ENCODE data around the gene RBPJ. TPM values are rescaled to one million over a fixed set of nuclear protein-coding genes. Genes with fewer than 3 reads are reported as not detected.

Gene RBPJ
- polyA plus RNA-seq, 1 donor from 2014 or later, result 89.8 TPM

DNA sequence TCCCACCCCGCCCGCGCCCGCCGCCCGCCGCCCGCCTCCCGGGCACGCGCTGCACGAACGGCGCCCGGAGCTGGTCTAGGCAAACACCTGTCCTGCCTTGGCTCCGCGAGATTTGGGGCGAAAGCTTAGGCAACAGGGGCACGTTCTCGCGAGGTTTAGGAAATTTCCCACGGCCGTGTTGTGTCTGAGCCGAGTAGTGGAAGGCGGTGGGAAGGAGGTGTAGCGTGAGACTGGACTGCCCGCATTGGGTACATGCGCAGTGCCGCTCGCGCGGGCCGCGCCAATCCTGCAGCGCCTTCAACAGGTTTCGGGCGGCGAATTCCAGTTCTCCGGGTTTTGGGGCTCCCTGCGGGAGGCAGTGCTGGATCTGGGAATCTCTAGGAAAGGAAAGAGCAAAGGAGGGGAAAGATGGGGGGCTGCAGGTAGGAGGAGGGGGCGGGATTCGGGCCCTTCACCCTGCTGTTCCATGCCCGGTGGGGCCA is 1.3 kb upstream of the RBPJ start:
- Histone ChIP-seq H3K79me2 (replicated peaks; ENCODE audit: insufficient read depth, low read length) (peaks cover 28% of the 10 kb centered on the region), H3K4me3 (ENCODE audit: low read length) (peak overlapping the region; percentile 84), H3K4me2 (ENCODE audit: low read length) (peak overlapping the region; percentile 75), H3K9ac (ENCODE audit: low read length) (peak overlapping the region; percentile 86), H3K27ac (ENCODE audit: low read length) (peak overlapping the region; percentile 86), H4K20me1 (ENCODE audit: insufficient read depth) (no peaks in the 10 kb centered on the region), H3K9me3 (ENCODE audit: low read length) (no peaks in the 10 kb centered on the region), H3K27me3 (ENCODE audit: insufficient read depth, low read depth, low read length) (no peaks in the 10 kb centered on the region), H3K36me3 (ENCODE audit: insufficient read depth, low read length) (no peaks in the 10 kb centered on the region), H3K9me2 (ENCODE audit: insufficient read depth, low read length) (no peaks in the 10 kb centered on the region), H3F3A (ENCODE audit: insufficient read depth, low read length, poor library complexity, severe bottlenecking) (peaks cover 5% of the 10 kb centered on the region), H2AFZ (ENCODE audit: low read depth, low read length) (peak overlapping the region; percentile 95)
- peak; percentile 51 for TF ChIP-seq EP300 (conservative IDR thresholded peaks at IDR 0.05; ENCODE audit: poor library complexity, severe bottlenecking)
- TF ChIP-seq POLR2AphosphoS5 (IDR thresholded peaks at IDR 0.05), result peak; percentile 64
- TF ChIP-seq, protein P1, sequence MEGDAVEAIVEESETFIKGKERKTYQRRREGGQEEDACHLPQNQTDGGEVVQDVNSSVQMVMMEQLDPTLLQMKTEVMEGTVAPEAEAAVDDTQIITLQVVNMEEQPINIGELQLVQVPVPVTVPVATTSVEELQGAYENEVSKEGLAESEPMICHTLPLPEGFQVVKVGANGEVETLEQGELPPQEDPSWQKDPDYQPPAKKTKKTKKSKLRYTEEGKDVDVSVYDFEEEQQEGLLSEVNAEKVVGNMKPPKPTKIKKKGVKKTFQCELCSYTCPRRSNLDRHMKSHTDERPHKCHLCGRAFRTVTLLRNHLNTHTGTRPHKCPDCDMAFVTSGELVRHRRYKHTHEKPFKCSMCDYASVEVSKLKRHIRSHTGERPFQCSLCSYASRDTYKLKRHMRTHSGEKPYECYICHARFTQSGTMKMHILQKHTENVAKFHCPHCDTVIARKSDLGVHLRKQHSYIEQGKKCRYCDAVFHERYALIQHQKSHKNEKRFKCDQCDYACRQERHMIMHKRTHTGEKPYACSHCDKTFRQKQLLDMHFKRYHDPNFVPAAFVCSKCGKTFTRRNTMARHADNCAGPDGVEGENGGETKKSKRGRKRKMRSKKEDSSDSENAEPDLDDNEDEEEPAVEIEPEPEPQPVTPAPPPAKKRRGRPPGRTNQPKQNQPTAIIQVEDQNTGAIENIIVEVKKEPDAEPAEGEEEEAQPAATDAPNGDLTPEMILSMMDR (IDR thresholded peaks at IDR 0.05; ENCODE audit: poor library complexity, severe bottlenecking), result peak; percentile 29
- TF ChIP-seq EZH2 (IDR thresholded peaks at IDR 0.05; ENCODE audit: borderline replicate concordance, insufficient read depth, low read length, poor library complexity, severe bottlenecking), result no peak
- TF ChIP-seq RAD21 (conservative IDR thresholded peaks at IDR 0.05), result peak; percentile 28
- peak; percentile 91 for TF ChIP-seq TAF1 (IDR thresholded peaks at IDR 0.05; ENCODE audit: low read depth)
- TF ChIP-seq, protein P2, sequence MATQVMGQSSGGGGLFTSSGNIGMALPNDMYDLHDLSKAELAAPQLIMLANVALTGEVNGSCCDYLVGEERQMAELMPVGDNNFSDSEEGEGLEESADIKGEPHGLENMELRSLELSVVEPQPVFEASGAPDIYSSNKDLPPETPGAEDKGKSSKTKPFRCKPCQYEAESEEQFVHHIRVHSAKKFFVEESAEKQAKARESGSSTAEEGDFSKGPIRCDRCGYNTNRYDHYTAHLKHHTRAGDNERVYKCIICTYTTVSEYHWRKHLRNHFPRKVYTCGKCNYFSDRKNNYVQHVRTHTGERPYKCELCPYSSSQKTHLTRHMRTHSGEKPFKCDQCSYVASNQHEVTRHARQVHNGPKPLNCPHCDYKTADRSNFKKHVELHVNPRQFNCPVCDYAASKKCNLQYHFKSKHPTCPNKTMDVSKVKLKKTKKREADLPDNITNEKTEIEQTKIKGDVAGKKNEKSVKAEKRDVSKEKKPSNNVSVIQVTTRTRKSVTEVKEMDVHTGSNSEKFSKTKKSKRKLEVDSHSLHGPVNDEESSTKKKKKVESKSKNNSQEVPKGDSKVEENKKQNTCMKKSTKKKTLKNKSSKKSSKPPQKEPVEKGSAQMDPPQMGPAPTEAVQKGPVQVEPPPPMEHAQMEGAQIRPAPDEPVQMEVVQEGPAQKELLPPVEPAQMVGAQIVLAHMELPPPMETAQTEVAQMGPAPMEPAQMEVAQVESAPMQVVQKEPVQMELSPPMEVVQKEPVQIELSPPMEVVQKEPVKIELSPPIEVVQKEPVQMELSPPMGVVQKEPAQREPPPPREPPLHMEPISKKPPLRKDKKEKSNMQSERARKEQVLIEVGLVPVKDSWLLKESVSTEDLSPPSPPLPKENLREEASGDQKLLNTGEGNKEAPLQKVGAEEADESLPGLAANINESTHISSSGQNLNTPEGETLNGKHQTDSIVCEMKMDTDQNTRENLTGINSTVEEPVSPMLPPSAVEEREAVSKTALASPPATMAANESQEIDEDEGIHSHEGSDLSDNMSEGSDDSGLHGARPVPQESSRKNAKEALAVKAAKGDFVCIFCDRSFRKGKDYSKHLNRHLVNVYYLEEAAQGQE (IDR thresholded peaks at IDR 0.05; ENCODE audit: borderline replicate concordance), result peak; percentile 100
- TF ChIP-seq MXI1 (conservative IDR thresholded peaks at IDR 0.05; ENCODE audit: poor library complexity, severe bottlenecking), result no peak
- no peak for TF ChIP-seq SMC3 (conservative IDR thresholded peaks at IDR 0.05; ENCODE audit: poor library complexity)

DNA sequence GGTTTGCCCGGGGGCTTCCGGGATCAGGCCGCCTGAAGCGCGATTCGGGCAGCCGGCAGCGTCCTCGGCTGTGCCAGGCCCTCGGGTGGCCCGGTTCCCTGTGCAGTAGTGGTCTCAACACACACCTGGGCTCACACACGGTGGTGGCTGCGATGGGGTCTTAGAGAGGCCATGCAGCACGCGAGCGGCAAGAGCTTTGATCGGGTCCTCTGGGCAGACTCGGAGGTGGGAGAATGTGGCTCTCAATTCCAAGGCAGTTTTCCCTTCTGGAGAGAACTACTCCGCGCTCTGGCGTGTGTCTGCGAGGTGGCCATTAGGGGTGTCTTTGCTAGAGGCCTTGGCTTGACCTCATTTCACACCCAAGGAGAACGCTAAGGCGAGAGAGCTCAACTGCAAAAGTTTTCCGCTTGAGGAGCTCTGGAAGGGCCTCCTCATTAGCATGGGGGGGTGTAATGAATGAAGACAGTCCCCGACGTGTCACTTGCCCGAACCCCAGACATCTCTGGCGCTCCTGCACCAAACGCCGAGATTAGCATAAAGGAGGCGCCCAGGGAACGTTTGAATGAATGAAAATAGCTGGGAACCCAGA is 771 bp upstream of the RBPJ start:
- H3K36me3 ChIP-seq (ENCODE audit: insufficient read depth, low read length), result no peaks in the 10 kb centered on the region
- H3K9ac ChIP-seq (ENCODE audit: low read length), result peak overlapping the region; percentile 86
- no peaks in the 10 kb centered on the region for H3K9me2 ChIP-seq (ENCODE audit: insufficient read depth, low read length)
- peak overlapping the region; percentile 75 for H3K4me2 ChIP-seq (ENCODE audit: low read length)
- H3K9me3 ChIP-seq (ENCODE audit: low read length), result no peaks in the 10 kb centered on the region
- peak overlapping the region; percentile 84 for H3K4me3 ChIP-seq (ENCODE audit: low read length)
- peaks cover 33% of the 10 kb centered on the region for H3K79me2 ChIP-seq (replicated peaks; ENCODE audit: insufficient read depth, low read length)
- no peaks in the 10 kb centered on the region for H4K20me1 ChIP-seq (ENCODE audit: insufficient read depth)
- peak overlapping the region; percentile 95 for H2AFZ ChIP-seq (ENCODE audit: low read depth, low read length)
- peaks cover 5% of the 10 kb centered on the region for H3F3A ChIP-seq (ENCODE audit: insufficient read depth, low read length, poor library complexity, severe bottlenecking)
- TF ChIP-seq EP300 (conservative IDR thresholded peaks at IDR 0.05; ENCODE audit: poor library complexity, severe bottlenecking), result no peak
- TF ChIP-seq, protein P2 (IDR thresholded peaks at IDR 0.05; ENCODE audit: borderline replicate concordance), result no peak
- TF ChIP-seq RAD21 (conservative IDR thresholded peaks at IDR 0.05), result no peak
- peak overlapping the region; percentile 86 for H3K27ac ChIP-seq (ENCODE audit: low read length)
- H3K27me3 ChIP-seq (ENCODE audit: insufficient read depth, low read depth, low read length), result no peaks in the 10 kb centered on the region

Measured in neural cell (in vitro differentiated cells).